OCI-LY7 (cell line): ENCODE data around the gene ZNF470. TPM values are rescaled to one million over a fixed set of nuclear protein-coding genes. Genes with fewer than 3 reads are reported as not detected.

ENCODE experiments used
- BruUV-seq: library from RNA; stranded (reverse); fragments of 400-500 nt; replicated peaks from 2 replicates; lab custom pipeline; 2021; lab: Mats Ljungman, UMichigan
- CTCF ChIA-PET: fragments of 300-600 bp; sonication (Branson Sonifier 250); formaldehyde crosslinking; loops from one replicate; lab custom pipeline; 2022; ENCODE audit warnings: antibody characterized with exemption; ENCODE audit not compliant: unreplicated experiment; lab: Charles Lee
- POLR2A ChIA-PET: fragments of 300-600 bp; sonication (Branson Sonifier 250); formaldehyde crosslinking; loops from one replicate; lab custom pipeline; 2022; ENCODE audit warnings: antibody characterized with exemption; lab: Charles Lee
- DNase-seq: peaks from one replicate; pipeline ENCODE4 v3.0.0-alpha.2; 2015; ENCODE audit warnings: low spot score
- H2AFZ ChIP-seq: fragments of 200-600 bp; sonication (generic), shearing (Covaris generic); 2 replicates; pipeline ENCODE4 v1.6.1; 2014; ENCODE audit warnings: mild to moderate bottlenecking, antibody characterized with exemption, low read length, moderate library complexity
- H3K27ac ChIP-seq: fragments of 200-600 bp; sonication (generic); 2 replicates; pipeline ENCODE4 v1.5.1; 2014; ENCODE audit warnings: mixed run types, low read depth, mild to moderate bottlenecking, moderate library complexity, low read length, inconsistent platforms; ENCODE audit not compliant: poor library complexity, severe bottlenecking
- H3K36me3 ChIP-seq: fragments of 200-600 bp; sonication (generic); 2 replicates; pipeline ENCODE4 v1.6.1; 2014; ENCODE audit warnings: mild to moderate bottlenecking, antibody characterized with exemption, low read length, moderate library complexity, mixed read lengths; ENCODE audit not compliant: insufficient read depth
- H3K4me1 ChIP-seq: fragments of 200-600 bp; sonication (generic); 2 replicates; pipeline ENCODE4 v1.5.1; 2014; ENCODE audit warnings: mild to moderate bottlenecking, low read length; ENCODE audit not compliant: insufficient read depth, poor library complexity, severe bottlenecking
- H3K4me2 ChIP-seq: fragments of 200-600 bp; sonication (generic); 2 replicates; pipeline ENCODE4 v1.6.1; 2014; ENCODE audit warnings: mild to moderate bottlenecking, low read length
- H3K4me3 ChIP-seq: fragments of 200-600 bp; sonication (generic); 2 replicates; pipeline ENCODE4 v1.5.1; 2014; ENCODE audit warnings: mild to moderate bottlenecking, low read depth, low read length; ENCODE audit not compliant: poor library complexity, severe bottlenecking
- H3K79me2 ChIP-seq: fragments of 200-600 bp; sonication (generic); 2 replicates; pipeline ENCODE4 v1.6.1; 2016; ENCODE audit warnings: low read depth, mild to moderate bottlenecking, low read length, moderate library complexity, mixed read lengths; ENCODE audit not compliant: insufficient read depth
- H3K9me2 ChIP-seq: fragments of 200-600 bp; sonication (generic); 2 replicates; pipeline ENCODE4 v1.6.1; 2016; ENCODE audit warnings: mild to moderate bottlenecking, low read length, mixed read lengths; ENCODE audit not compliant: insufficient read depth
- H3K9me3 ChIP-seq: fragments of 200-600 bp; sonication (generic); 2 replicates; pipeline ENCODE4 v1.6.1; 2014; ENCODE audit warnings: mild to moderate bottlenecking, mixed run types, low read length, mixed read lengths
- H4K20me1 ChIP-seq: fragments of 200-600 bp; sonication (generic); 2 replicates; pipeline ENCODE4 v1.6.1; 2014; ENCODE audit warnings: mild to moderate bottlenecking, antibody characterized with exemption, low read length, moderate library complexity, mixed read lengths; ENCODE audit not compliant: insufficient read depth
- EZH2phosphoT487 ChIP-seq: fragments of 200-600 bp; sonication (generic); IDR thresholded peaks from 2 replicates; pipeline ENCODE4 v1.6.1; 2018; ENCODE audit warnings: low read depth, borderline replicate concordance, mild to moderate bottlenecking, mixed run types, antibody characterized with exemption, low read length, moderate library complexity, mixed read lengths
- intact Hi-C: fragments of 100-400 bp; cut with micrococcal nuclease; formaldehyde crosslinking; loops from one replicate; pipeline ENCODE4 v1.10.0; 2022; ENCODE audit not compliant: unreplicated experiment
- total RNA-seq, 2 experiments: library from RNA; depleted of rRNA in 1 of 2; stranded (reverse); fragments of >200 nt in 1 of 2; shearing (Covaris generic) in 1 of 2; gene quantifications; 2 replicates each; pipeline ENCODE4 v1.2.3, GENCODE V29; 2014 to 2022
- TF ChIP-seq, protein P1 (sequence below): fragments of 200-600 bp; sonication (generic); conservative IDR thresholded peaks from 2 replicates; pipeline ENCODE4 v1.5.1; 2014; ENCODE audit warnings: mild to moderate bottlenecking, antibody characterized with exemption, low read length, moderate library complexity, mixed read lengths

The ZNF470 gene
- total RNA-seq, 2 experiments from 2014 or later, result 1.1 to 1.2 TPM

DNA sequence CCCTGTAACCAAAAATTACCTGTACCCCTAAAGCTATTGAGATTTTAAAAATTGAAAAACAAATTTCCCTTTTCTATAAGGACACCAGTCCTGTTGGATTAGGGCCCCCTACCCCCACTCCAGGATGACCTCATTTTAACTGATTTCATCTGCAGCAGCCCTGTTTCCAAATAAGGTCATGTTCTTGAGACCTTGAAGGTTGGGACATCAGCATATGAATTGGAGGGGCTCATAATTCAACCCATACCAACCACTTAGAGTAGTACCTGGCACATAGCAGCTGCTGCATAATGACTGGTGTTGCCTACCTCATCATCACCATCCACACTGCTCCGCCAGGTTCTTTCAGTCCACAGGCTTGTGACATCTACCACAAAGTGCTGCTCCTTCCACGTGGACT, 45.5 kb downstream of the ZNF470 start:
- Histone ChIP-seq H2AFZ (no peak overlapping the region), H3K79me2 (no peaks in the 10 kb centered on the region), H3K4me1 (no peaks in the 10 kb centered on the region), H3K36me3 (0 out of 2 replicates have a peak, but pooled peaks cover 4% of the 10 kb centered on the region), H3K27ac (no peak overlapping the region), H4K20me1 (no peaks in the 10 kb centered on the region), H3K9me3 (peaks cover 17% of the 10 kb centered on the region; the same call in 1 of the 2 replicates), H3K4me3 (no peak overlapping the region), H3K9me2 (no peaks in the 10 kb centered on the region), H3K4me2 (no peak overlapping the region)
- BruUV-seq, result no TSS peak
- DNase-seq, result no peak
- POLR2A ChIA-PET, result no interaction called here
- intact Hi-C loops, result no loop called here
- CTCF ChIA-PET, result no interaction called here
- TF ChIP-seq, protein P1, sequence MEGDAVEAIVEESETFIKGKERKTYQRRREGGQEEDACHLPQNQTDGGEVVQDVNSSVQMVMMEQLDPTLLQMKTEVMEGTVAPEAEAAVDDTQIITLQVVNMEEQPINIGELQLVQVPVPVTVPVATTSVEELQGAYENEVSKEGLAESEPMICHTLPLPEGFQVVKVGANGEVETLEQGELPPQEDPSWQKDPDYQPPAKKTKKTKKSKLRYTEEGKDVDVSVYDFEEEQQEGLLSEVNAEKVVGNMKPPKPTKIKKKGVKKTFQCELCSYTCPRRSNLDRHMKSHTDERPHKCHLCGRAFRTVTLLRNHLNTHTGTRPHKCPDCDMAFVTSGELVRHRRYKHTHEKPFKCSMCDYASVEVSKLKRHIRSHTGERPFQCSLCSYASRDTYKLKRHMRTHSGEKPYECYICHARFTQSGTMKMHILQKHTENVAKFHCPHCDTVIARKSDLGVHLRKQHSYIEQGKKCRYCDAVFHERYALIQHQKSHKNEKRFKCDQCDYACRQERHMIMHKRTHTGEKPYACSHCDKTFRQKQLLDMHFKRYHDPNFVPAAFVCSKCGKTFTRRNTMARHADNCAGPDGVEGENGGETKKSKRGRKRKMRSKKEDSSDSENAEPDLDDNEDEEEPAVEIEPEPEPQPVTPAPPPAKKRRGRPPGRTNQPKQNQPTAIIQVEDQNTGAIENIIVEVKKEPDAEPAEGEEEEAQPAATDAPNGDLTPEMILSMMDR, result no peak
- TF ChIP-seq EZH2phosphoT487, result no peak

DNA sequence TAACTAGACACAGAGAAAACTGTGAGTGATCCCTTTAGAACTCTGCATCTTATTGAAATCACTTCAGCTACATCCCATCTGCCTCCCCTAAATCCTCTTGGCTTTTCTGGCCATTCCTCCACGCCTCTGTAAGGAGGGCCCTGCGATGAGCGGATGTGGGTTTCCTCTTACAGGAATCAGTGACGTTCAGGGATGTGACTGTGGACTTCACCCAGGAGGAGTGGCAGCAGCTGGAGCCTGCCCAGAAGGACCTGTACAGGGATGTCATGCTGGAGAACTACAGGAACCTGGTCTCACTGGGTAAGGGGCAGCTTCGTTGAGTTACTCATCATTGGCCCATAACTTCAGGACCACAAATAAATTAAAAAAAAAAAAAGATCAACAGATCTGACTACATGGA, 46.4 kb downstream of the ZNF470 start:
- intact Hi-C loops, result no loop called here
- 0 out of 2 replicates have a peak, but pooled peaks cover 8% of the 10 kb centered on the region for H3K36me3 ChIP-seq
- BruUV-seq, result no TSS peak
- no peak overlapping the region for H3K27ac ChIP-seq
- no peaks in the 10 kb centered on the region for H4K20me1 ChIP-seq
- POLR2A ChIA-PET, result no interaction called here
- DNase-seq, result no peak
- H3K79me2 ChIP-seq, result no peaks in the 10 kb centered on the region
- H2AFZ ChIP-seq, result no peak overlapping the region
- CTCF ChIA-PET, result no interaction called here
- H3K9me2 ChIP-seq, result no peaks in the 10 kb centered on the region
- TF ChIP-seq, protein P1, result no peak
- no peak for TF ChIP-seq EZH2phosphoT487
- no peak overlapping the region for H3K4me3 ChIP-seq
- no peak overlapping the region for H3K4me2 ChIP-seq
- H3K9me3 ChIP-seq, result peaks cover 16% of the 10 kb centered on the region; the same call in 1 of the 2 replicates
- H3K4me1 ChIP-seq, result no peaks in the 10 kb centered on the region

DNA sequence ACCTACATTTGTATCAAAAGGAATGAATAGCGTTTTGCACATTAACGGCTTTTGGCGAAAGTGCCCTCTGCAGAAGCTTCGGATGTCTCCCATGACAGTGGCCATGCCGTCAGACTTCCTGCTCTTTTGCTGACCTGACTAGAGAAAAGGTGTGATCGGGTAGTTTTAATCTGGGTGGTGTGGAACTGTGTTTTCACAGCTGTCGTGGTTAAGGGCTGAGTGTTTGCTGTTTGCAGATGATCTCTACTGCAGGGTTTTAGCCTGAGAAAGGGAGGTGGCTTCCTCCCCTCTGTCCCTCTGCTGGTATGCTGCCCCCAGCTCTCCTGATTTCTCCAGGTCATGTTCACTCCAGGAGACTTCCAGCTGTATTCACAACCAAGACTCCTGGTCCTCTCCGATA, 50.3 kb downstream of the ZNF470 start:
- no peaks in the 10 kb centered on the region for H3K9me2 ChIP-seq
- H3K4me3 ChIP-seq, result no peak overlapping the region
- H3K27ac ChIP-seq, result no peak overlapping the region
- no peaks in the 10 kb centered on the region for H3K79me2 ChIP-seq
- no peak for DNase-seq
- no TSS peak for BruUV-seq
- TF ChIP-seq, protein P1, result no peak
- no peak for TF ChIP-seq EZH2phosphoT487
- peaks cover 8% of the 10 kb centered on the region; the same call in 1 of the 2 replicates for H3K36me3 ChIP-seq
- no peaks in the 10 kb centered on the region for H3K4me1 ChIP-seq
- intact Hi-C loops, result no loop called here
- ChIA-PET CTCF (no interaction called here), POLR2A (interaction anchor here (0.7 kb wide), 1 partner anchor 206 kb away, joined by 3 read pairs; no protein-coding TSS in a partner anchor)
- H2AFZ ChIP-seq, result no peak overlapping the region
- H4K20me1 ChIP-seq, result no peaks in the 10 kb centered on the region
- peaks cover 7% of the 10 kb centered on the region; the same call in 1 of the 2 replicates for H3K9me3 ChIP-seq
- H3K4me2 ChIP-seq, result no peak overlapping the region
